Activated naive CD8-positive, alpha-beta T cell treated with anti-CD3 and anti-CD28 coated beads, Interleukin-2, amount 50 U/mL, for 24 hours (primary cell): Measurements from ENCODE around the gene CERS6.

Experiments
- ATAC-seq: fragments of 150-1000 bp; cut with Tn5 transposase; one replicate; pipeline ENCODE4 v1.10.0; 2021
- DNase-seq: peaks from one replicate; pipeline ENCODE4 v3.0.0; 2021
- H3K27ac Mint-ChIP-seq: one replicate; pipeline ENCODE4 v1.8.0; 2021; ENCODE audit warnings: mild to moderate bottlenecking, mixed read lengths
- H3K27me3 Mint-ChIP-seq: one replicate; pipeline ENCODE4 v1.8.0; 2021; ENCODE audit warnings: mixed read lengths
- H3K36me3 Mint-ChIP-seq: one replicate; pipeline ENCODE4 v1.8.0; 2021; ENCODE audit warnings: low read depth, mixed read lengths
- H3K4me1 Mint-ChIP-seq: one replicate; pipeline ENCODE4 v1.8.0; 2021; ENCODE audit warnings: mixed read lengths
- H3K4me3 Mint-ChIP-seq: one replicate; pipeline ENCODE4 v1.8.0; 2021; ENCODE audit warnings: mild to moderate bottlenecking, moderate library complexity, mixed read lengths
- H3K9me3 Mint-ChIP-seq: one replicate; pipeline ENCODE4 v1.8.0; 2021; ENCODE audit warnings: mixed read lengths

The CERS6 gene

GRCh38 chr2:168805615-168806014, 349.5 kb downstream of the CERS6 start:
- Mint-ChIP-seq H3K27me3 (no peaks in the 10 kb centered on the region), H3K9me3 (no peaks in the 10 kb centered on the region), H3K4me3 (no peak overlapping the region), H3K36me3 (no peaks in the 10 kb centered on the region), H3K27ac (no peak overlapping the region), H3K4me1 (no peaks in the 10 kb centered on the region)
- DNase-seq (no peak), ATAC-seq (no peak)

GRCh38 chr2:168809537-168809936, 353.5 kb downstream of the CERS6 start:
- Mint-ChIP-seq H3K4me3 (no peak overlapping the region), H3K27ac (no peak overlapping the region), H3K27me3 (no peaks in the 10 kb centered on the region), H3K4me1 (no peaks in the 10 kb centered on the region), H3K9me3 (no peaks in the 10 kb centered on the region), H3K36me3 (no peaks in the 10 kb centered on the region)
- DNase-seq = no peak
- ATAC-seq = no peak

GRCh38 chr2:168810235-168810634, 354.2 kb downstream of the CERS6 start:
- H3K27ac Mint-ChIP-seq = no peak overlapping the region
- H3K4me3 Mint-ChIP-seq = no peak overlapping the region
- DNase-seq (no peak), ATAC-seq (no peak)
- H3K27me3 Mint-ChIP-seq = no peaks in the 10 kb centered on the region
- H3K9me3 Mint-ChIP-seq = no peaks in the 10 kb centered on the region
- H3K4me1 Mint-ChIP-seq = no peaks in the 10 kb centered on the region
- H3K36me3 Mint-ChIP-seq = no peaks in the 10 kb centered on the region

GRCh38 chr2:168811696-168812095, 355.6 kb downstream of the CERS6 start:
- Mint-ChIP-seq H3K9me3 (no peaks in the 10 kb centered on the region), H3K27ac (no peak overlapping the region), H3K27me3 (no peaks in the 10 kb centered on the region), H3K4me1 (no peaks in the 10 kb centered on the region), H3K4me3 (no peak overlapping the region), H3K36me3 (no peaks in the 10 kb centered on the region)
- ATAC-seq = no peak
- DNase-seq = no peak

GRCh38 chr2:168814046-168814445, 358.0 kb downstream of the CERS6 start:
- H3K36me3 Mint-ChIP-seq = no peaks in the 10 kb centered on the region
- no peak for DNase-seq
- no peaks in the 10 kb centered on the region for H3K27me3 Mint-ChIP-seq
- no peaks in the 10 kb centered on the region for H3K9me3 Mint-ChIP-seq
- H3K27ac Mint-ChIP-seq = no peak overlapping the region
- ATAC-seq = no peak
- H3K4me1 Mint-ChIP-seq = no peaks in the 10 kb centered on the region
- no peak overlapping the region for H3K4me3 Mint-ChIP-seq

GRCh38 chr2:168814939-168815907, 359.2 kb downstream of the CERS6 start:
- no peaks in the 10 kb centered on the region for H3K27me3 Mint-ChIP-seq
- H3K9me3 Mint-ChIP-seq = no peaks in the 10 kb centered on the region
- H3K4me1 Mint-ChIP-seq = no peaks in the 10 kb centered on the region
- ATAC-seq = no peak
- DNase-seq = no peak
- no peaks in the 10 kb centered on the region for H3K36me3 Mint-ChIP-seq
- no peak overlapping the region for H3K4me3 Mint-ChIP-seq
- H3K27ac Mint-ChIP-seq = no peak overlapping the region

GRCh38 chr2:168816369-168816768, 360.3 kb downstream of the CERS6 start:
- ATAC-seq (no peak), DNase-seq (no peak)
- Mint-ChIP-seq H3K9me3 (no peaks in the 10 kb centered on the region), H3K4me1 (no peaks in the 10 kb centered on the region), H3K4me3 (no peak overlapping the region), H3K36me3 (no peaks in the 10 kb centered on the region), H3K27me3 (no peaks in the 10 kb centered on the region), H3K27ac (no peak overlapping the region)

GRCh38 chr2:168819050-168819715, 363.1 kb downstream of the CERS6 start:
- no peaks in the 10 kb centered on the region for H3K4me1 Mint-ChIP-seq
- no peak overlapping the region for H3K27ac Mint-ChIP-seq
- ATAC-seq (no peak), DNase-seq (no peak)
- no peaks in the 10 kb centered on the region for H3K27me3 Mint-ChIP-seq
- no peak overlapping the region for H3K4me3 Mint-ChIP-seq
- H3K36me3 Mint-ChIP-seq = no peaks in the 10 kb centered on the region
- no peaks in the 10 kb centered on the region for H3K9me3 Mint-ChIP-seq

- Mint-ChIP-seq H3K27ac (no peak overlapping the region), H3K36me3 (no peaks in the 10 kb centered on the region), H3K4me3 (no peak overlapping the region), H3K4me1 (no peaks in the 10 kb centered on the region), H3K27me3 (no peaks in the 10 kb centered on the region), H3K9me3 (no peaks in the 10 kb centered on the region)
- DNase-seq (no peak), ATAC-seq (no peak)
Measured at GRCh38 chr2:168819829-168820489, 363.9 kb downstream of the CERS6 start.

- H3K4me1 Mint-ChIP-seq = no peaks in the 10 kb centered on the region
- H3K36me3 Mint-ChIP-seq = no peaks in the 10 kb centered on the region
- no peaks in the 10 kb centered on the region for H3K27me3 Mint-ChIP-seq
- H3K9me3 Mint-ChIP-seq = no peaks in the 10 kb centered on the region
- H3K4me3 Mint-ChIP-seq = no peak overlapping the region
- no peak overlapping the region for H3K27ac Mint-ChIP-seq
- ATAC-seq (no peak), DNase-seq (no peak)
Measured at GRCh38 chr2:168821577-168821976, 365.5 kb downstream of the CERS6 start.

GRCh38 chr2:168821992-168822391, 365.9 kb downstream of the CERS6 start:
- ATAC-seq (no peak), DNase-seq (no peak)
- Mint-ChIP-seq H3K9me3 (no peaks in the 10 kb centered on the region), H3K27me3 (no peaks in the 10 kb centered on the region), H3K4me1 (no peaks in the 10 kb centered on the region), H3K36me3 (no peaks in the 10 kb centered on the region), H3K4me3 (no peak overlapping the region), H3K27ac (no peak overlapping the region)
